Measurements from ENCODE around the gene LRP4. TPM values are rescaled to one million over a fixed set of nuclear protein-coding genes. Genes with fewer than 3 reads are reported as not detected.

Gene LRP4
- total and polyA plus RNA-seq, 2 donors (not counting 3 experiments of a cell fraction or from before 2014, with no cell fraction given): 0.86 to 2.0 TPM

- no TSS peak for BruUV-seq (replicated peaks)
- Histone ChIP-seq H3K4me1 (ENCODE audit: control insufficient read depth, extremely low read depth, insufficient read depth, low read length) (peaks cover 13% of the 10 kb centered on the region), H3K9ac (replicated peaks; ENCODE audit: extremely low read depth, insufficient read depth, low read length) (no peak overlapping the region), H3K27me3 (ENCODE audit: control insufficient read depth in 2 of 2, insufficient read depth in 2 of 2, low read length in 2 of 2) (no peaks in the 10 kb centered on the region), H2AFZ (ENCODE audit: low read depth, low read length) (no peak overlapping the region), H3K36me3 (ENCODE audit: control insufficient read depth in 2 of 2, extremely low read depth in 1 of 2, insufficient read depth in 2 of 2, low read length in 2 of 2) (no peaks in the 10 kb centered on the region), H3K79me2 (ENCODE audit: control insufficient read depth, insufficient read depth, low read length) (no peaks in the 10 kb centered on the region), H3K4me2 (ENCODE audit: insufficient read depth, low read length) (no peak overlapping the region), H3K27ac (ENCODE audit: insufficient read depth, low read depth, low read length) (no peak overlapping the region), H3K9me3 (replicated peaks; ENCODE audit: control insufficient read depth, insufficient read depth, low read length) (no peaks in the 10 kb centered on the region), H3K4me3 (replicated peaks in 1 of 3; ENCODE audit: insufficient read depth in 1 of 3, low read depth in 1 of 3, low read length in 3 of 3) (no peak overlapping the region), H4K20me1 (replicated peaks; ENCODE audit: control insufficient read depth, extremely low read depth, insufficient read depth, low read length) (no peaks in the 10 kb centered on the region), H3K9me1 (replicated peaks; ENCODE audit: control insufficient read depth, extremely low read depth, insufficient read depth, low read length) (no peaks in the 10 kb centered on the region)
- intact Hi-C loops (cut with micrococcal nuclease): no loop called here
- TF ChIP-seq, protein P1, sequence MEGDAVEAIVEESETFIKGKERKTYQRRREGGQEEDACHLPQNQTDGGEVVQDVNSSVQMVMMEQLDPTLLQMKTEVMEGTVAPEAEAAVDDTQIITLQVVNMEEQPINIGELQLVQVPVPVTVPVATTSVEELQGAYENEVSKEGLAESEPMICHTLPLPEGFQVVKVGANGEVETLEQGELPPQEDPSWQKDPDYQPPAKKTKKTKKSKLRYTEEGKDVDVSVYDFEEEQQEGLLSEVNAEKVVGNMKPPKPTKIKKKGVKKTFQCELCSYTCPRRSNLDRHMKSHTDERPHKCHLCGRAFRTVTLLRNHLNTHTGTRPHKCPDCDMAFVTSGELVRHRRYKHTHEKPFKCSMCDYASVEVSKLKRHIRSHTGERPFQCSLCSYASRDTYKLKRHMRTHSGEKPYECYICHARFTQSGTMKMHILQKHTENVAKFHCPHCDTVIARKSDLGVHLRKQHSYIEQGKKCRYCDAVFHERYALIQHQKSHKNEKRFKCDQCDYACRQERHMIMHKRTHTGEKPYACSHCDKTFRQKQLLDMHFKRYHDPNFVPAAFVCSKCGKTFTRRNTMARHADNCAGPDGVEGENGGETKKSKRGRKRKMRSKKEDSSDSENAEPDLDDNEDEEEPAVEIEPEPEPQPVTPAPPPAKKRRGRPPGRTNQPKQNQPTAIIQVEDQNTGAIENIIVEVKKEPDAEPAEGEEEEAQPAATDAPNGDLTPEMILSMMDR (IDR thresholded peaks at IDR 0.05; ENCODE audit: extremely low read depth in 1 of 2, insufficient read depth in 1 of 2, low read depth in 1 of 2, low read length in 2 of 2): no peak
- TF ChIP-seq JUN (IDR thresholded peaks at IDR 0.05; ENCODE audit: borderline replicate concordance, insufficient read depth, insufficient read length, low read depth): no peak
- no peak for TF ChIP-seq MAX (IDR thresholded peaks at IDR 0.05; ENCODE audit: insufficient read depth, insufficient read length)
- no peak for TF ChIP-seq POLR2A (IDR thresholded peaks at IDR 0.05; ENCODE audit: low read depth, low read length)
- no peak for TF ChIP-seq MYC (IDR thresholded peaks at IDR 0.05; ENCODE audit: low read depth, low read length)
- TF ChIP-seq GATA2 (IDR thresholded peaks at IDR 0.05; ENCODE audit: insufficient read depth, insufficient read length, low read depth, low read length): no peak
- ChIA-PET CTCF (interaction anchor here (1.0 kb wide), 1 partner anchor 9 kb away, joined by 3 read pairs; no protein-coding TSS in a partner anchor), POLR2A (no interaction called here)
- dilution Hi-C loops (cut with MboI; ENCODE audit: extremely low pct_ligation_motif_present, low sequenced_read_pairs): no loop called here
- FAIRE-seq (no peak), DNase-seq (ENCODE audit: low read depth, low spot score) (no peak)
These were observed 30.9 kb upstream of the LRP4 start for GRCh38 chr11:46949297-46949696.
